HepG2 (cell line): Measurements from ENCODE around the gene MOK.

Experiments used
- EP300 ChIP-seq, 3 experiments: sonication (generic) in 1 of 3; formaldehyde crosslinking in 1 of 3; IDR thresholded peaks; 2 replicates each; pipeline versions ENCODE4 v1.5.1 to v1.6.1; 2011 to 2020; ENCODE audit warnings: low read depth in 2 of 3, low read length in 2 of 3, borderline replicate concordance in 1 of 3, improper control_type of control experiment in 1 of 3, mild to moderate bottlenecking in 1 of 3, missing genetic modification reagents in 1 of 3, moderate library complexity in 1 of 3
- EZH2 ChIP-seq: conservative IDR thresholded peaks from 2 replicates; pipeline ENCODE4 v1.6.1; 2012; ENCODE audit warnings: mild to moderate bottlenecking, low read depth, low read length, moderate library complexity
- HOXA7 ChIP-seq: sonication (generic); formaldehyde crosslinking; IDR thresholded peaks from 2 replicates; pipeline ENCODE4 v1.8.1; 2022; ENCODE audit warnings: mild to moderate bottlenecking, missing genetic modification reagents, moderate library complexity
- KDM4B ChIP-seq: sonication (generic); formaldehyde crosslinking; IDR thresholded peaks from 2 replicates; pipeline ENCODE4 v1.4.0; 2020; ENCODE audit warnings: missing genetic modification reagents
- MYNN ChIP-seq: sonication (generic); formaldehyde crosslinking; IDR thresholded peaks from 2 replicates; pipeline ENCODE4 v1.4.0; 2020; ENCODE audit warnings: mild to moderate bottlenecking, low read depth, missing genetic modification reagents
- TBP ChIP-seq: sonication (generic); formaldehyde crosslinking; IDR thresholded peaks from 2 replicates; pipeline ENCODE4 v1.5.0; 2020; ENCODE audit warnings: missing genetic modification reagents
- ZNF263 ChIP-seq: sonication (generic); formaldehyde crosslinking; IDR thresholded peaks from 2 replicates; pipeline ENCODE4 v1.4.0; 2020; ENCODE audit warnings: missing genetic modification reagents
- ZNF792 ChIP-seq: IDR thresholded peaks from 2 replicates; pipeline ENCODE4 v1.6.1; 2016
- TF ChIP-seq, protein P1 (sequence below): sonication (generic); formaldehyde crosslinking; IDR thresholded peaks from 2 replicates; pipeline ENCODE4 v1.4.0; 2020; ENCODE audit warnings: mild to moderate bottlenecking, missing genetic modification reagents
- TF ChIP-seq, protein P2 (sequence below): sonication (generic); formaldehyde crosslinking; IDR thresholded peaks from 2 replicates; pipeline ENCODE4 v1.5.0; 2020; ENCODE audit warnings: mild to moderate bottlenecking, missing genetic modification reagents, moderate library complexity
- TF ChIP-seq, protein P3 (sequence below), 2 experiments: sonication (generic) in 1 of 2; formaldehyde crosslinking in 1 of 2; IDR thresholded peaks; 2 replicates each; pipeline versions ENCODE4 v1.5.1 to v1.6.1; 2011 to 2020; ENCODE audit warnings: borderline replicate concordance in 1 of 2, low read depth in 1 of 2, low read length in 1 of 2, mild to moderate bottlenecking in 1 of 2, missing genetic modification reagents in 1 of 2, moderate library complexity in 1 of 2
- TF ChIP-seq, protein P4 (sequence below): sonication (generic); formaldehyde crosslinking; conservative IDR thresholded peaks from 2 replicates; pipeline ENCODE4 v1.4.0; 2020; ENCODE audit warnings: mild to moderate bottlenecking, missing genetic modification reagents, moderate library complexity
- TF ChIP-seq, protein P5 (sequence below): fragments of 450-650 bp; IDR thresholded peaks from 2 replicates; pipeline ENCODE4 v1.6.1; 2017; ENCODE audit warnings: mild to moderate bottlenecking

DNA sequence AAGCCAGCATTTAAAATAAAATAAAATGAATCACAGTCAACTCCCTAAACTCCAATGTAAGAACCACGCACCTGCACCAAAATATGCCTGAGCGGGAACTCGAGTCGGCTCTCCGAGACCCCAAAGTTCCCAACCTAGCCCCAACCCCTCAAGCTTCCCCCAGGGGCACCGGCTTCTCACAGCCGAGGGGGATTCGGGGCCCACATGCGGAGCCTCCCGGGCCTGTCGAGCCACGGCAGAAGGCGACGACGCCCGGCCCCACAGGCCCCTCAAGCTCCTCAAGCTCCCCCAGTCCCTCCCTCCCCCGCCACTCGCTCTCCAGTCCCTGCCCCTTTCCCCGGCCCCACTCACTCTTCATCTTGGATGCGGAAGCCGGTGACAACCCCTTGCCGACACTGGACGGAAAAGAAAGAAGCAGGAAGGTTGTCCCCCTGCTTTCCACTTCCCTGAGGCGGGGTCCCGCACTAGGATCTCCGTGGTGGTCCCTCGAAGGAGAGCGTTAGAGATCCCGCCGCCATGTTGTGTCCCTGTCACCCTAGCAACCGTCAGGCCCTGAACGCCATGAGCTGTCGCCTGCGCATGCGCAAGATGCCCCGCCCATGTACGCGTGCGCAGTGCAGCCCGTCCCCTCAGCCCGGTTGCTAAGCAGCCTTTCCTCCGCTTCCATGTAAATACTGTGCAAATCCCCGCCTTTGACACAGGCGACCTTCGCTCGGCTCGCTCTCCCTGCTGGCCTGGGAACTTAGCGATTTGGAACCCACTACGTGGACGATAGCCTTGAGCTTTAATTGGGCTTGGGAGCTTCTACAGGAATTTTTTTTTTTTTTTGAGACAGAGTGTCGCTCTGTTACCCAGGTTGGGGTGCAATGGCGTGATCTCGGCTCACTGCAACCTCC is at the start of gene MOK:
- TF ChIP-seq EP300 (IDR thresholded peaks at IDR 0.05; ENCODE audit: low read depth in 2 of 2, low read length in 2 of 2) (no peak; a peak in 1 of 4 replicates), EP300 (CRISPR knock-in tag; IDR thresholded peaks at IDR 0.05; ENCODE audit: borderline replicate concordance) (no peak), KDM4B (CRISPR knock-in tag) (no peak), HOXA7 (no peak), ZNF263 (CRISPR knock-in tag) (no peak), MYNN (CRISPR knock-in tag) (no peak), EZH2 (no peak), ZNF792 (CRISPR knock-in tag) (no peak), TBP (CRISPR knock-in tag) (no peak)
- TF ChIP-seq, protein P1, sequence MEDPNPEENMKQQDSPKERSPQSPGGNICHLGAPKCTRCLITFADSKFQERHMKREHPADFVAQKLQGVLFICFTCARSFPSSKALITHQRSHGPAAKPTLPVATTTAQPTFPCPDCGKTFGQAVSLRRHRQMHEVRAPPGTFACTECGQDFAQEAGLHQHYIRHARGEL: no peak
- TF ChIP-seq, protein P2, sequence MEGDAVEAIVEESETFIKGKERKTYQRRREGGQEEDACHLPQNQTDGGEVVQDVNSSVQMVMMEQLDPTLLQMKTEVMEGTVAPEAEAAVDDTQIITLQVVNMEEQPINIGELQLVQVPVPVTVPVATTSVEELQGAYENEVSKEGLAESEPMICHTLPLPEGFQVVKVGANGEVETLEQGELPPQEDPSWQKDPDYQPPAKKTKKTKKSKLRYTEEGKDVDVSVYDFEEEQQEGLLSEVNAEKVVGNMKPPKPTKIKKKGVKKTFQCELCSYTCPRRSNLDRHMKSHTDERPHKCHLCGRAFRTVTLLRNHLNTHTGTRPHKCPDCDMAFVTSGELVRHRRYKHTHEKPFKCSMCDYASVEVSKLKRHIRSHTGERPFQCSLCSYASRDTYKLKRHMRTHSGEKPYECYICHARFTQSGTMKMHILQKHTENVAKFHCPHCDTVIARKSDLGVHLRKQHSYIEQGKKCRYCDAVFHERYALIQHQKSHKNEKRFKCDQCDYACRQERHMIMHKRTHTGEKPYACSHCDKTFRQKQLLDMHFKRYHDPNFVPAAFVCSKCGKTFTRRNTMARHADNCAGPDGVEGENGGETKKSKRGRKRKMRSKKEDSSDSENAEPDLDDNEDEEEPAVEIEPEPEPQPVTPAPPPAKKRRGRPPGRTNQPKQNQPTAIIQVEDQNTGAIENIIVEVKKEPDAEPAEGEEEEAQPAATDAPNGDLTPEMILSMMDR (CRISPR knock-in tag): no peak; the same call in 1 of the 2 replicates
- TF ChIP-seq, protein P3, sequence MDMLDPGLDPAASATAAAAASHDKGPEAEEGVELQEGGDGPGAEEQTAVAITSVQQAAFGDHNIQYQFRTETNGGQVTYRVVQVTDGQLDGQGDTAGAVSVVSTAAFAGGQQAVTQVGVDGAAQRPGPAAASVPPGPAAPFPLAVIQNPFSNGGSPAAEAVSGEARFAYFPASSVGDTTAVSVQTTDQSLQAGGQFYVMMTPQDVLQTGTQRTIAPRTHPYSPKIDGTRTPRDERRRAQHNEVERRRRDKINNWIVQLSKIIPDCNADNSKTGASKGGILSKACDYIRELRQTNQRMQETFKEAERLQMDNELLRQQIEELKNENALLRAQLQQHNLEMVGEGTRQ (IDR thresholded peaks at IDR 0.05; ENCODE audit: low read depth, low read length): no peak
- TF ChIP-seq, protein P3 (CRISPR knock-in tag; IDR thresholded peaks at IDR 0.05; ENCODE audit: borderline replicate concordance): no peak
- TF ChIP-seq, protein P4, sequence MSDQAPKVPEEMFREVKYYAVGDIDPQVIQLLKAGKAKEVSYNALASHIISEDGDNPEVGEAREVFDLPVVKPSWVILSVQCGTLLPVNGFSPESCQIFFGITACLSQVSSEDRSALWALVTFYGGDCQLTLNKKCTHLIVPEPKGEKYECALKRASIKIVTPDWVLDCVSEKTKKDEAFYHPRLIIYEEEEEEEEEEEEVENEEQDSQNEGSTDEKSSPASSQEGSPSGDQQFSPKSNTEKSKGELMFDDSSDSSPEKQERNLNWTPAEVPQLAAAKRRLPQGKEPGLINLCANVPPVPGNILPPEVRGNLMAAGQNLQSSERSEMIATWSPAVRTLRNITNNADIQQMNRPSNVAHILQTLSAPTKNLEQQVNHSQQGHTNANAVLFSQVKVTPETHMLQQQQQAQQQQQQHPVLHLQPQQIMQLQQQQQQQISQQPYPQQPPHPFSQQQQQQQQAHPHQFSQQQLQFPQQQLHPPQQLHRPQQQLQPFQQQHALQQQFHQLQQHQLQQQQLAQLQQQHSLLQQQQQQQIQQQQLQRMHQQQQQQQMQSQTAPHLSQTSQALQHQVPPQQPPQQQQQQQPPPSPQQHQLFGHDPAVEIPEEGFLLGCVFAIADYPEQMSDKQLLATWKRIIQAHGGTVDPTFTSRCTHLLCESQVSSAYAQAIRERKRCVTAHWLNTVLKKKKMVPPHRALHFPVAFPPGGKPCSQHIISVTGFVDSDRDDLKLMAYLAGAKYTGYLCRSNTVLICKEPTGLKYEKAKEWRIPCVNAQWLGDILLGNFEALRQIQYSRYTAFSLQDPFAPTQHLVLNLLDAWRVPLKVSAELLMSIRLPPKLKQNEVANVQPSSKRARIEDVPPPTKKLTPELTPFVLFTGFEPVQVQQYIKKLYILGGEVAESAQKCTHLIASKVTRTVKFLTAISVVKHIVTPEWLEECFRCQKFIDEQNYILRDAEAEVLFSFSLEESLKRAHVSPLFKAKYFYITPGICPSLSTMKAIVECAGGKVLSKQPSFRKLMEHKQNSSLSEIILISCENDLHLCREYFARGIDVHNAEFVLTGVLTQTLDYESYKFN (CRISPR knock-in tag): peak; percentile 73
- TF ChIP-seq, protein P5, sequence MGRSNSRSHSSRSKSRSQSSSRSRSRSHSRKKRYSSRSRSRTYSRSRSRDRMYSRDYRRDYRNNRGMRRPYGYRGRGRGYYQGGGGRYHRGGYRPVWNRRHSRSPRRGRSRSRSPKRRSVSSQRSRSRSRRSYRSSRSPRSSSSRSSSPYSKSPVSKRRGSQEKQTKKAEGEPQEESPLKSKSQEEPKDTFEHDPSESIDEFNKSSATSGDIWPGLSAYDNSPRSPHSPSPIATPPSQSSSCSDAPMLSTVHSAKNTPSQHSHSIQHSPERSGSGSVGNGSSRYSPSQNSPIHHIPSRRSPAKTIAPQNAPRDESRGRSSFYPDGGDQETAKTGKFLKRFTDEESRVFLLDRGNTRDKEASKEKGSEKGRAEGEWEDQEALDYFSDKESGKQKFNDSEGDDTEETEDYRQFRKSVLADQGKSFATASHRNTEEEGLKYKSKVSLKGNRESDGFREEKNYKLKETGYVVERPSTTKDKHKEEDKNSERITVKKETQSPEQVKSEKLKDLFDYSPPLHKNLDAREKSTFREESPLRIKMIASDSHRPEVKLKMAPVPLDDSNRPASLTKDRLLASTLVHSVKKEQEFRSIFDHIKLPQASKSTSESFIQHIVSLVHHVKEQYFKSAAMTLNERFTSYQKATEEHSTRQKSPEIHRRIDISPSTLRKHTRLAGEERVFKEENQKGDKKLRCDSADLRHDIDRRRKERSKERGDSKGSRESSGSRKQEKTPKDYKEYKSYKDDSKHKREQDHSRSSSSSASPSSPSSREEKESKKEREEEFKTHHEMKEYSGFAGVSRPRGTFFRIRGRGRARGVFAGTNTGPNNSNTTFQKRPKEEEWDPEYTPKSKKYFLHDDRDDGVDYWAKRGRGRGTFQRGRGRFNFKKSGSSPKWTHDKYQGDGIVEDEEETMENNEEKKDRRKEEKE: no peak
